ENCODE data around the gene SCD5.
"Not testable (repeated sequence)": the region's sequence is repeated elsewhere in the genome, so short reads cannot be mapped to it uniquely, and the experiment has no call there.

Gene SCD5

GRCh38 chr4:82798168-82799005 lies at the start of gene SCD5:
Gene SCD5 (minus strand): TSS chr4:82798796. CDS start chr4:82798537, 259 bp downstream.
- no peak for TF ChIP-seq CTCF (IDR thresholded peaks at IDR 0.05)
- Histone ChIP-seq H3K9me3 (no peaks in the 10 kb centered on the region), H3K27ac (no peak within 1 kb of the TSS), H3K4me3 (ENCODE audit: low read depth in 1 of 2, low read length in 1 of 2) (peak within 1 kb of the TSS; percentile 43 to 68), H3K4me1 (ENCODE audit: control insufficient read depth in 1 of 2, insufficient read depth in 1 of 2, low read depth in 1 of 2, low read length in 1 of 2) (peaks cover 26 to 36% of the 10 kb centered on the region in 2 experiments), H3K36me3 (no peaks in the 10 kb centered on the region), H3K27me3 (peaks cover 83% of the 10 kb centered on the region)

- Histone ChIP-seq H3K4me3 (ENCODE audit: low read depth in 1 of 2, low read length in 1 of 2) (no peak overlapping the region), H3K36me3 (peaks cover 85% of the 10 kb centered on the region), H3K27ac (no peak overlapping the region), H3K4me1 (ENCODE audit: control insufficient read depth in 1 of 2, insufficient read depth in 1 of 2, low read depth in 1 of 2, low read length in 1 of 2) (no peaks in the 10 kb centered on the region), H3K9me3 (no peaks in the 10 kb centered on the region), H3K27me3 (no peaks in the 10 kb centered on the region)
- no peak for TF ChIP-seq CTCF (IDR thresholded peaks at IDR 0.05)
These were observed 44.0 kb upstream of the SCD5 start for GRCh38 chr4:82842593-82842992.

- no peaks in the 10 kb centered on the region for H3K9me3 ChIP-seq
- H3K4me3 ChIP-seq (ENCODE audit: low read depth in 1 of 2, low read length in 1 of 2), result no peak overlapping the region
- H3K27ac ChIP-seq, result no peak overlapping the region
- no peak for TF ChIP-seq CTCF (IDR thresholded peaks at IDR 0.05)
- H3K27me3 ChIP-seq, result no peaks in the 10 kb centered on the region
- no peaks in the 10 kb centered on the region for H3K4me1 ChIP-seq (ENCODE audit: control insufficient read depth in 1 of 2, insufficient read depth in 1 of 2, low read depth in 1 of 2, low read length in 1 of 2)
- H3K36me3 ChIP-seq, result peaks cover 80% of the 10 kb centered on the region
These were observed 41.0 kb upstream of the SCD5 start for GRCh38 chr4:82839624-82840023.

- Histone ChIP-seq H3K4me3 (ENCODE audit: low read depth in 1 of 2, low read length in 1 of 2) (no peak overlapping the region), H3K9me3 (no peaks in the 10 kb centered on the region), H3K36me3 (peaks cover 54% of the 10 kb centered on the region), H3K27ac (no peak overlapping the region), H3K4me1 (ENCODE audit: control insufficient read depth in 1 of 2, insufficient read depth in 1 of 2, low read depth in 1 of 2, low read length in 1 of 2) (no peaks in the 10 kb centered on the region), H3K27me3 (no peaks in the 10 kb centered on the region)
- no peak for TF ChIP-seq CTCF (IDR thresholded peaks at IDR 0.05)
These were observed 35.2 kb upstream of the SCD5 start for GRCh38 chr4:82833696-82834313.

GRCh38 chr4:82833060-82833459 lies 34.5 kb upstream of the SCD5 start:
- not testable (repeated sequence) for H3K4me1 ChIP-seq (ENCODE audit: control insufficient read depth in 1 of 2, insufficient read depth in 1 of 2, low read depth in 1 of 2, low read length in 1 of 2); H3K27ac ChIP-seq; H3K9me3 ChIP-seq; H3K4me3 ChIP-seq (ENCODE audit: low read depth in 1 of 2, low read length in 1 of 2); H3K27me3 ChIP-seq
- H3K36me3 ChIP-seq, result peaks cover 54% of the 10 kb centered on the region

- no peak for TF ChIP-seq CTCF (IDR thresholded peaks at IDR 0.05)
- Histone ChIP-seq H3K27ac (no peak overlapping the region), H3K27me3 (no peaks in the 10 kb centered on the region), H3K36me3 (peaks cover 93% of the 10 kb centered on the region), H3K4me3 (ENCODE audit: low read depth in 1 of 2, low read length in 1 of 2) (no peak overlapping the region), H3K4me1 (ENCODE audit: control insufficient read depth in 1 of 2, insufficient read depth in 1 of 2, low read depth in 1 of 2, low read length in 1 of 2) (no peaks in the 10 kb centered on the region), H3K9me3 (no peaks in the 10 kb centered on the region)
These were observed 26.8 kb upstream of the SCD5 start for GRCh38 chr4:82825425-82825824.
